Daoy (cell line): Measurements from ENCODE around the gene ZNF865. TPM values are rescaled to one million over a fixed set of nuclear protein-coding genes. Genes with fewer than 3 reads are reported as not detected.

ENCODE experiments used
- DNase-seq: peaks from one replicate; pipeline ENCODE4 v3.0.0-alpha.2; 2015; ENCODE audit warnings: low read depth
- total RNA-seq: library from RNA; depleted of rRNA; stranded (reverse); fragments of >200 nt; shearing (Covaris generic); gene quantifications from 2 replicates; pipeline ENCODE4 v1.2.3, GENCODE V29; 2014

Gene ZNF865
- total RNA-seq, 1 experiment from 2014 or later, result 0.80 TPM

GRCh38 chr19:55644842-55645511, 39.5 kb downstream of the ZNF865 start:
- DNase-seq, result no peak

- DNase-seq, result no peak
Measured at GRCh38 chr19:55645512-55645881, 40.0 kb downstream of the ZNF865 start.

- no peak for DNase-seq
Measured at GRCh38 chr19:55646889-55647731, 41.7 kb downstream of the ZNF865 start.

GRCh38 chr19:55647732-55648584, 42.5 kb downstream of the ZNF865 start, which contains the start of gene CCDC106:
Gene CCDC106, plus strand, starts transcription at chr19:55648212. Its CDS starts 835 bp downstream, at chr19:55649047.
- DNase-seq, result peak; percentile 83

GRCh38 chr19:55648585-55649267, 43.3 kb downstream of the ZNF865 start:
- DNase-seq, result no peak

- DNase-seq, result no peak
Measured at GRCh38 chr19:55649268-55650125, 44.0 kb downstream of the ZNF865 start.

GRCh38 chr19:55650126-55650557, 44.7 kb downstream of the ZNF865 start:
- DNase-seq, result no peak

GRCh38 chr19:55650602-55651230, 45.3 kb downstream of the ZNF865 start:
- DNase-seq, result no peak

- no peak for DNase-seq
Measured at GRCh38 chr19:55651236-55651635, 45.8 kb downstream of the ZNF865 start.

- no peak for DNase-seq
Measured at GRCh38 chr19:55652311-55653128, 47.1 kb downstream of the ZNF865 start.

- DNase-seq, result peak; percentile 99
Measured at GRCh38 chr19:55653651-55654322, 48.3 kb downstream of the ZNF865 start.

GRCh38 chr19:55654323-55654867, 48.9 kb downstream of the ZNF865 start:
- peak; percentile 99 for DNase-seq

- peak; percentile 95 for DNase-seq
Measured at GRCh38 chr19:55654868-55655647, 49.6 kb downstream of the ZNF865 start, which contains the start of gene U2AF2. Gene U2AF2, plus strand, starts transcription at chr19:55655035. Its CDS starts 70 bp downstream, at chr19:55655105.

- no peak for DNase-seq
Measured at GRCh38 chr19:55655648-55656040, 50.2 kb downstream of the ZNF865 start.

GRCh38 chr19:55656552-55656951, 51.1 kb downstream of the ZNF865 start:
- no peak for DNase-seq

GRCh38 chr19:55656988-55657747, 51.7 kb downstream of the ZNF865 start:
- no peak for DNase-seq
